WERI-Rb-1 (cell line): Measurements from ENCODE around the gene NDUFS7.

Experiments
- DNase-seq: peaks from one replicate; pipeline ENCODE4 v3.0.0-alpha.2; 2020
- H3K27ac ChIP-seq: fragments of 250-450 bp; sonication (Bioruptor Pico); 2 replicates; pipeline ENCODE4 v1.5.1; 2020; ENCODE audit warnings: mild to moderate bottlenecking, moderate library complexity
- H3K27me3 ChIP-seq: fragments of 250-450 bp; sonication (Bioruptor Pico); 2 replicates; pipeline ENCODE4 v1.5.1; 2021; ENCODE audit warnings: mild to moderate bottlenecking, low read depth, moderate library complexity; ENCODE audit not compliant: insufficient read depth, severe bottlenecking
- H3K36me3 ChIP-seq: fragments of 250-450 bp; sonication (Bioruptor Pico); 2 replicates; pipeline ENCODE4 v1.5.1; 2020; ENCODE audit warnings: mild to moderate bottlenecking, moderate library complexity
- H3K4me3 ChIP-seq: 2 replicates; pipeline ENCODE4 v1.5.1; 2011; ENCODE audit warnings: low read depth, mild to moderate bottlenecking, control low read depth, low read length
- H3K9me3 ChIP-seq: fragments of 250-450 bp; sonication (Bioruptor Pico); 2 replicates; pipeline ENCODE4 v1.5.1; 2021; ENCODE audit warnings: mild to moderate bottlenecking, moderate library complexity; ENCODE audit not compliant: severe bottlenecking
- CTCF ChIP-seq: IDR thresholded peaks from 2 replicates; pipeline ENCODE4 v1.5.1; 2011; ENCODE audit warnings: low read depth, mild to moderate bottlenecking, control low read depth, inconsistent platforms, low read length

NDUFS7 gene

GRCh38 chr19:1366899-1367870, 16.5 kb upstream of the NDUFS7 start:
- no peak for TF ChIP-seq CTCF
- no peak for DNase-seq
- Histone ChIP-seq H3K4me3 (no peak overlapping the region), H3K9me3 (no peaks in the 10 kb centered on the region), H3K27me3 (no peaks in the 10 kb centered on the region), H3K27ac (peak overlapping the region; percentile 34), H3K36me3 (peaks cover 79% of the 10 kb centered on the region)

GRCh38 chr19:1369214-1369805, 14.4 kb upstream of the NDUFS7 start:
- TF ChIP-seq CTCF, result no peak
- Histone ChIP-seq H3K9me3 (no peaks in the 10 kb centered on the region), H3K4me3 (no peak overlapping the region), H3K27me3 (no peaks in the 10 kb centered on the region), H3K27ac (no peak overlapping the region), H3K36me3 (peaks cover 79% of the 10 kb centered on the region)
- DNase-seq, result no peak

GRCh38 chr19:1370579-1371361, 12.9 kb upstream of the NDUFS7 start:
- DNase-seq, result no peak
- no peak overlapping the region for H3K27ac ChIP-seq
- TF ChIP-seq CTCF, result no peak
- H3K4me3 ChIP-seq, result no peak overlapping the region
- H3K9me3 ChIP-seq, result no peaks in the 10 kb centered on the region
- H3K27me3 ChIP-seq, result no peaks in the 10 kb centered on the region
- H3K36me3 ChIP-seq, result peaks cover 68% of the 10 kb centered on the region

DNA sequence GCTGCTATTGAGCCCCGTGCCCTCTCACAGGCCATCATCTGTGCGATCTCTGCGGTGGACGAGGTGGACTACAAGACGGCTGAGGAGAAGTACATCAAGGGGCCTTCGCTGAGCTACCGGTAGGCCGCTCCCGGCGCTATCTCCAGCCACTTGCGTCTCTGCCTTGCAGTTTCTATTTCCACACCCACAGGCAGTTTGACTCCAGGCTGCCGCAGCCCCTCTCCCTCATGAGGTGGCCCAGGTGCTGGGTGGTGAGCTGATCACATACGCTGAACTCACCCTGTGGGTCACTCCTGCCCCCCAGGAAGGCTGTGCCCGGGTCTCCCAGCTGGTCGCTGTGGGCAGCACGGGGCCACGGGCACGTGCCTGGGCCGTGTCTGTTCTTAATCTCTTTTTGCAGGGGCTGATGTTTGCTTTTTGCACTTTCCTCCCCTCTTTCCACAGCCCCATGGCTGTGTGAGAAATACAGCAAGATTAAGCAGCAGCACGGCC, 10.6 kb upstream of the NDUFS7 start:
- Histone ChIP-seq H3K9me3 (no peaks in the 10 kb centered on the region), H3K27ac (peak overlapping the region; percentile 53), H3K27me3 (no peaks in the 10 kb centered on the region), H3K36me3 (peaks cover 69% of the 10 kb centered on the region), H3K4me3 (no peak overlapping the region)
- no peak for TF ChIP-seq CTCF
- DNase-seq, result no peak

DNA sequence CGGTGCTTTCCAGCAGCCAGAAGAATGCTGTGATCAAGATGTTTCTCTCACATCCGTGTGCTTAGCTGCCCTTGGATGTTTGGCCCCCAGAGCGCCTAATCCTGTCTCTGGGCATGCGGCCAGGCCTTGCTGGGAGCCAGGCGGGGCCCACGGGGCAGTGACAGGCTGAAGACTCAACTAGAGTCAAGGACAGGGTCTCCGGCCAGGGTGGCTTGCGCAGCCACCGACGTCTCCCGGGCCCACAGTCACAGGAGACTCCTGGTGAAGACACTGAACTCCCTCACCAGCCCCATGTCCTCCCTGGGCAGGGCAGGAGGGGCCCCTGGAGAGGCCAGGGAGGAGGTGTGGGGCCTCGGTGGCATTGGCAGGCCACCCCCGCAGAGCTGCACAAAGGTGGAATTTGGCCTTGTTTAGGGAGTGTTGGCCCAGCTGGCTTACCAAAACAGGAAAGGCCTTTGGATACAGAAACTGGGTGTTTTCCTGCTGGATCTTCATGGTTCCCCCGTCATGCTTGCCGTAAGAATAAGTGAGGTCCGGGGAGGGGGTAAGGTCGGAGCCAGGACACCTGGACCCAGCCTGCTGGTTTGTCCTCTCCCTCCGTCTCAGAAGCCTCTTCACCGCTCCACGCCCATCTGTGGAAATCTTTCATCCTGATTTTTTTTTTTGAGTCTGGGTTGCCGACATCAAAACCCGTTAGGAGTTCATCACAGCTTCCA, 10.0 kb upstream of the NDUFS7 start:
- Histone ChIP-seq H3K27ac (peak overlapping the region; percentile 53), H3K9me3 (no peaks in the 10 kb centered on the region), H3K36me3 (peaks cover 66% of the 10 kb centered on the region), H3K27me3 (no peaks in the 10 kb centered on the region), H3K4me3 (no peak overlapping the region)
- peak; percentile 82 for DNase-seq
- no peak for TF ChIP-seq CTCF
